Measurements from ENCODE around the gene CDKN2B-AS1. TPM values are rescaled to one million over a fixed set of nuclear protein-coding genes. Genes with fewer than 3 reads are reported as not detected.
A peak's percentile ranks its signal among the peaks of the same experiment; 100 is the strongest.

CDKN2B-AS1 gene
- polyA plus RNA-seq, 2 donors = 0.28 to 0.47 TPM

- peaks cover 0 to 6% of the 10 kb centered on the region in 2 donors for H3K27me3 ChIP-seq (ENCODE audit: control insufficient read depth in 1 of 2, insufficient read depth in 2 of 2, low read length in 2 of 2)
- peaks cover 0 to 9% of the 10 kb centered on the region in 2 donors for H3K36me3 ChIP-seq (ENCODE audit: control insufficient read depth in 2 of 2, insufficient read depth in 2 of 2, low read length in 1 of 2)
- H3K4me3 ChIP-seq (ENCODE audit: low read depth in 1 of 2, low read length in 2 of 2) = no peak overlapping the region
- H3K9me3 ChIP-seq (ENCODE audit: control insufficient read depth in 2 of 2, insufficient read depth in 1 of 2, low read depth in 1 of 2, low read length in 1 of 2) = no peaks in the 10 kb centered on the region
- no peak overlapping the region for H3K27ac ChIP-seq (ENCODE audit: low read depth in 2 of 2, low read length in 1 of 2)
- WGBS, 2 donors = 38 to 48% methylated on average over 1 of the region's 1 CpG
- peaks cover 3 to 7% of the 10 kb centered on the region in 2 donors for H3K4me1 ChIP-seq (ENCODE audit: control insufficient read depth in 2 of 2, insufficient read depth in 2 of 2, low read length in 1 of 2)
Observed at GRCh38 chr9:22002038-22002437, 7.4 kb downstream of the CDKN2B-AS1 start.

GRCh38 chr9:22005021-22005701, 10.6 kb downstream of the CDKN2B-AS1 start:
- peaks cover 0 to 6% of the 10 kb centered on the region in 2 donors for H3K27me3 ChIP-seq (ENCODE audit: control insufficient read depth in 1 of 2, insufficient read depth in 2 of 2, low read length in 2 of 2)
- peak overlapping the region in 1 of 2 donors; percentile 54 for H3K4me3 ChIP-seq (ENCODE audit: low read depth in 1 of 2, low read length in 2 of 2)

GRCh38 chr9:22005702-22006606, 11.4 kb downstream of the CDKN2B-AS1 start:
- peak overlapping the region; percentile 37 to 54 for H3K4me3 ChIP-seq (ENCODE audit: low read depth in 1 of 2, low read length in 2 of 2)
- peaks cover 0 to 6% of the 10 kb centered on the region in 2 donors for H3K27me3 ChIP-seq (ENCODE audit: control insufficient read depth in 1 of 2, insufficient read depth in 2 of 2, low read length in 2 of 2)
- 20 to 23% methylated on average over 33 to 44 of the region's 44 CpGs for WGBS, 2 donors
- H3K27ac ChIP-seq (ENCODE audit: low read depth in 2 of 2, low read length in 1 of 2) = no peak overlapping the region
- H3K36me3 ChIP-seq (ENCODE audit: control insufficient read depth in 2 of 2, insufficient read depth in 2 of 2, low read length in 1 of 2) = peaks cover 0 to 9% of the 10 kb centered on the region in 2 donors
- H3K4me1 ChIP-seq (ENCODE audit: control insufficient read depth in 2 of 2, insufficient read depth in 2 of 2, low read length in 1 of 2) = peaks cover 3 to 7% of the 10 kb centered on the region in 2 donors
- H3K9me3 ChIP-seq (ENCODE audit: control insufficient read depth in 2 of 2, insufficient read depth in 1 of 2, low read depth in 1 of 2, low read length in 1 of 2) = no peaks in the 10 kb centered on the region

More at GRCh38 chr9:22005021-22005701, 10.6 kb downstream of the CDKN2B-AS1 start:
- Histone ChIP-seq H3K36me3 (ENCODE audit: control insufficient read depth in 2 of 2, insufficient read depth in 2 of 2, low read length in 1 of 2) (peaks cover 0 to 9% of the 10 kb centered on the region in 2 donors), H3K27ac (ENCODE audit: low read depth in 2 of 2, low read length in 1 of 2) (no peak overlapping the region), H3K9me3 (ENCODE audit: control insufficient read depth in 2 of 2, insufficient read depth in 1 of 2, low read depth in 1 of 2, low read length in 1 of 2) (no peaks in the 10 kb centered on the region), H3K4me1 (ENCODE audit: control insufficient read depth in 2 of 2, insufficient read depth in 2 of 2, low read length in 1 of 2) (peaks cover 3 to 7% of the 10 kb centered on the region in 2 donors)
- WGBS, 2 donors = 32 to 36% methylated on average over 25 of the region's 25 CpGs

- H3K4me3 ChIP-seq (ENCODE audit: low read depth in 1 of 2, low read length in 2 of 2) = peak overlapping the region; percentile 69 to 83
- no peaks in the 10 kb centered on the region for H3K9me3 ChIP-seq (ENCODE audit: control insufficient read depth in 2 of 2, insufficient read depth in 1 of 2, low read depth in 1 of 2, low read length in 1 of 2)
- peaks cover 0 to 9% of the 10 kb centered on the region in 2 donors for H3K36me3 ChIP-seq (ENCODE audit: control insufficient read depth in 2 of 2, insufficient read depth in 2 of 2, low read length in 1 of 2)
- H3K4me1 ChIP-seq (ENCODE audit: control insufficient read depth in 2 of 2, insufficient read depth in 2 of 2, low read length in 1 of 2) = peaks cover 3 to 7% of the 10 kb centered on the region in 2 donors
- peak overlapping the region; percentile 94 to 96 for H3K27ac ChIP-seq (ENCODE audit: low read depth in 2 of 2, low read length in 1 of 2)
- 6 to 7% methylated on average over 8 of the region's 8 CpGs for WGBS, 2 donors
- H3K27me3 ChIP-seq (ENCODE audit: control insufficient read depth in 1 of 2, insufficient read depth in 2 of 2, low read length in 2 of 2) = peaks cover 0 to 6% of the 10 kb centered on the region in 2 donors
Observed at GRCh38 chr9:22008384-22008716, 13.8 kb downstream of the CDKN2B-AS1 start.

GRCh38 chr9:22008717-22009505, 14.3 kb downstream of the CDKN2B-AS1 start, which contains the start of gene CDKN2B:
CDKN2B (minus strand) TSS chr9:22009305; CDS start chr9:22008953, 352 bp downstream.
- Histone ChIP-seq H3K9me3 (ENCODE audit: control insufficient read depth in 2 of 2, insufficient read depth in 1 of 2, low read depth in 1 of 2, low read length in 1 of 2) (no peaks in the 10 kb centered on the region), H3K27me3 (ENCODE audit: control insufficient read depth in 1 of 2, insufficient read depth in 2 of 2, low read length in 2 of 2) (peaks cover 0 to 6% of the 10 kb centered on the region in 2 donors), H3K36me3 (ENCODE audit: control insufficient read depth in 2 of 2, insufficient read depth in 2 of 2, low read length in 1 of 2) (peaks cover 0 to 9% of the 10 kb centered on the region in 2 donors), H3K4me1 (ENCODE audit: control insufficient read depth in 2 of 2, insufficient read depth in 2 of 2, low read length in 1 of 2) (peaks cover 3 to 7% of the 10 kb centered on the region in 2 donors), H3K27ac (ENCODE audit: low read depth in 2 of 2, low read length in 1 of 2) (peak within 1 kb of the TSS; percentile 94 to 96), H3K4me3 (ENCODE audit: low read depth in 1 of 2, low read length in 2 of 2) (peak within 1 kb of the TSS; percentile 69 to 83)
- 1% methylated on average over 85 to 86 of the region's 86 CpGs for WGBS, 2 donors

DNA sequence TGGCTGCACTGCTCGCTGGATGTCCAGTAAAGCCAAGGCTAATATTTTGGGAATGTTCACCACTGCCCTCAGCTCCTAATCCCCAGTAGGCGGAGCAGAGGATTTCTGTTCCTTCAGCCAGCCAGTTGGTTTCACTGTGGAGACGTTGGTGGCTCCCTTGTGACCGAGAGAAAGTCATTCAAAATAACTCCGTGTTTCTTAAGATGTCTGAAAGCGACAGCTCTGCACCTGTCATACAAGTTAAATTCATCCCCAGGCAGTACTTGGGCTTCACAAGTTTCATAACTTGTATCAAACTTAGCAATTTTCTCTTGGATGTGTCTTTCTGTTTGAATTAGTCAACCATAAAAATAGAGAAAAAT, 14.9 kb downstream of the CDKN2B-AS1 start:
- Histone ChIP-seq H3K9me3 (ENCODE audit: control insufficient read depth in 2 of 2, insufficient read depth in 1 of 2, low read depth in 1 of 2, low read length in 1 of 2) (no peaks in the 10 kb centered on the region), H3K36me3 (ENCODE audit: control insufficient read depth in 2 of 2, insufficient read depth in 2 of 2, low read length in 1 of 2) (peaks cover 0 to 9% of the 10 kb centered on the region in 2 donors), H3K27me3 (ENCODE audit: control insufficient read depth in 1 of 2, insufficient read depth in 2 of 2, low read length in 2 of 2) (peaks cover 0 to 6% of the 10 kb centered on the region in 2 donors), H3K27ac (ENCODE audit: low read depth in 2 of 2, low read length in 1 of 2) (peak overlapping the region; percentile 84 to 94), H3K4me3 (ENCODE audit: low read depth in 1 of 2, low read length in 2 of 2) (peak overlapping the region; percentile 69 to 83), H3K4me1 (ENCODE audit: control insufficient read depth in 2 of 2, insufficient read depth in 2 of 2, low read length in 1 of 2) (peaks cover 3 to 7% of the 10 kb centered on the region in 2 donors)
- WGBS, 2 donors = 3 to 6% methylated on average over 6 of the region's 6 CpGs

DNA sequence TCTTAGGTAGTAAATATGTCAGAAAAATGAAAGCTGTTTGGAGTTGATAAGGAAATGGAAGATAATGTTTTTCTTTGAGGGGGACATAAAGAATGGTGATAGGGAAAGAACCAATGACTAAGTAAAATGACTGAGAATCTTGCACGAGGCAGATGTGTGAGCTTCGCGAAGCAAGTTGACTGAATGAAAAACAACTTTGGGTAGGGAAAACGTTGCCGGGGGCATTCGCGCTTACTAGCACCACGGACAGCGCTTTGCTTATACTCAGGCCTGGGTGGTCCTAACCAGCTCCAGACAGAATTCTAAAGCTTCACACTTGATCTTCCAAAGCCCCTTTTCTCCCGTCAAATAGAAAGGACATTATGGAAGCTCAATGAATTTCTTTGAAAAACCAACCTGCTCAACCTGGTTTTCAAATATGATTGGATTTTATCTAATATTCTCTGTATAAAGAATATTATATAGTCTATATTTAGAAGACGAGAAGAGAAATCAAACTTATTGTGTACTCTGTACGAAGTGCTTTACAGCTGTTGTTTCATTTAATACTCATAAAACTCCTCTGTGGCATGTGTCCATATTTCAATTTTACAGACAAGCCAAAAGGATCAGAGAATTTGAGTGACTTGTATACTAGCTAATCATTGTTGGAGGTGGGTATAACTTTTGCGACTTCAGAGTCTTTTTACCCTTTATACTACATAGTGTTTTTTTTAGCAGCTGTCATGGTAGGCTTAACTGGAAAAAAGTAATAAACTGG, 16.5 kb downstream of the CDKN2B-AS1 start:
- H3K27ac ChIP-seq (ENCODE audit: low read depth in 2 of 2, low read length in 1 of 2) = no peak overlapping the region
- no peaks in the 10 kb centered on the region for H3K9me3 ChIP-seq (ENCODE audit: control insufficient read depth in 2 of 2, insufficient read depth in 1 of 2, low read depth in 1 of 2, low read length in 1 of 2)
- no peaks in the 10 kb centered on the region for H3K27me3 ChIP-seq (ENCODE audit: control insufficient read depth in 1 of 2, insufficient read depth in 2 of 2, low read length in 2 of 2)
- no peak overlapping the region for H3K4me3 ChIP-seq (ENCODE audit: low read depth in 1 of 2, low read length in 2 of 2)
- WGBS, 2 donors = 19 to 28% methylated on average over 13 of the region's 13 CpGs
- no peaks in the 10 kb centered on the region for H3K36me3 ChIP-seq (ENCODE audit: control insufficient read depth in 2 of 2, insufficient read depth in 2 of 2, low read length in 1 of 2)
- H3K4me1 ChIP-seq (ENCODE audit: control insufficient read depth in 2 of 2, insufficient read depth in 2 of 2, low read length in 1 of 2) = peaks cover under 1 to 1% of the 10 kb centered on the region in 2 donors

DNA sequence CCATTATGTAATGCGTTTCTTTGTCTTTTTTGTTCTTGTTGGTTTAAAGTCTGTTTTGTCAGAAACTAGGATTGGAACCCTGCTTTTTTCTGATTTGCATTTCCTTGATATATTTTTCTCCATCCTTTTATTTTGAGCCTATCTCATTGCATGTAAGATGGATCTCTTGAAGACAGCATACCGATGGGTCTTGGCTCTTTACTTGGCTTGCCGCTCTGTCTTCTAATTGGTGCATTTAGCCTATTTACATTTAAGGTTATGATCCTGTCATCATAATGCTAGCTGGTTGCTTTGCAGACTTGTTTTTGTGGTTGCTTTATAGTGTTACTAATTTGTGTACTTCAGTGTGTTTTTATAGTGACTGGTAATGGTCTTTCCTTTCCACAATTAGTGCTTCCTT, 27.8 kb downstream of the CDKN2B-AS1 start:
- no peaks in the 10 kb centered on the region for H3K9me3 ChIP-seq (ENCODE audit: control insufficient read depth in 2 of 2, insufficient read depth in 1 of 2, low read depth in 1 of 2, low read length in 1 of 2)
- H3K27ac ChIP-seq (ENCODE audit: low read depth in 2 of 2, low read length in 1 of 2) = no peak overlapping the region
- no peaks in the 10 kb centered on the region for H3K4me1 ChIP-seq (ENCODE audit: control insufficient read depth in 2 of 2, insufficient read depth in 2 of 2, low read length in 1 of 2)
- H3K4me3 ChIP-seq (ENCODE audit: low read depth in 1 of 2, low read length in 2 of 2) = no peak overlapping the region
- H3K36me3 ChIP-seq (ENCODE audit: control insufficient read depth in 2 of 2, insufficient read depth in 2 of 2, low read length in 1 of 2) = no peaks in the 10 kb centered on the region
- WGBS, 2 donors = 95% methylated on average over 3 of the region's 3 CpGs
- no peaks in the 10 kb centered on the region for H3K27me3 ChIP-seq (ENCODE audit: control insufficient read depth in 1 of 2, insufficient read depth in 2 of 2, low read length in 2 of 2)

Data from esophagus (tissue), 2 donors.